Measurements from ENCODE around the gene FRMD4A. TPM values are rescaled to one million over a fixed set of nuclear protein-coding genes. Genes with fewer than 3 reads are reported as not detected.

Gene FRMD4A
- total and polyA plus RNA-seq, 2 of the 4 experiments (the other 2 are of a cell fraction) = 30.3 to 68.8 TPM

GRCh38 chr10:13660551-13660920 lies 670.2 kb downstream of the FRMD4A start:
- Histone ChIP-seq H3K4ac (ENCODE audit: low read depth, low read length) (peak overlapping the region; percentile 18), H4K20me1 (ENCODE audit: insufficient read depth, low read length) (peaks cover 3% of the 10 kb centered on the region; the same call in 1 of the 2 replicates), H3K4me2 (ENCODE audit: low read depth, low read length) (no peak overlapping the region), H2BK5ac (ENCODE audit: low read depth, low read length, poor library complexity, severe bottlenecking) (peak overlapping the region; percentile 23), H3K56ac (ENCODE audit: extremely low read depth, insufficient read depth, low read length) (no peak overlapping the region), H2BK15ac (ENCODE audit: low read depth, low read length) (0 out of 3 replicates have a peak overlapping the region, but pooled peaks have one; percentile 15), H2BK20ac (ENCODE audit: low read depth, low read length) (peak overlapping the region; percentile 41; the same call in 1 of the 2 replicates), H3K9ac (ENCODE audit: low read depth, low read length) (no peak overlapping the region), H2AK9ac (replicated peaks; ENCODE audit: low read depth, low read length, poor library complexity) (peak overlapping the region; percentile 70), H3K14ac (replicated peaks; ENCODE audit: low read depth, low read length) (peak overlapping the region; percentile 25; the same call in 1 of the 2 replicates), H3K9me1 (ENCODE audit: insufficient read depth, low read length) (no peaks in the 10 kb centered on the region), H3K9me3 (ENCODE audit: control insufficient read depth, insufficient read depth, low read length) (no peaks in the 10 kb centered on the region), H2BK120ac (ENCODE audit: low read depth, low read length) (no peak overlapping the region), H3K79me1 (ENCODE audit: low read depth in 1 of 2, low read length in 2 of 2) (peaks cover 2 to 38% of the 10 kb centered on the region in 2 experiments; a peak in 3 of 4 replicates), H3K23ac (ENCODE audit: low read depth, low read length) (peak overlapping the region; percentile 54; the same call in 1 of the 2 replicates), H2AK5ac (ENCODE audit: low read depth, low read length) (peak overlapping the region; percentile 56; the same call in 1 of the 2 replicates), H2AFZ (replicated peaks; ENCODE audit: low read length, poor library complexity) (peak overlapping the region; percentile 72), H3K4me1 (ENCODE audit: control insufficient read depth, insufficient read depth, low read length) (peaks cover 15% of the 10 kb centered on the region), H3K27ac (ENCODE audit: insufficient read depth, low read length) (peak overlapping the region; percentile 18; the same call in 1 of the 2 replicates), H3K36me3 (ENCODE audit: control insufficient read depth, insufficient read depth, low read length) (peaks cover 37% of the 10 kb centered on the region), H4K91ac (ENCODE audit: insufficient read depth, low read depth, low read length) (peak overlapping the region; percentile 65), H3K18ac (ENCODE audit: low read depth, low read length) (no peak overlapping the region), H4K8ac (ENCODE audit: low read depth in 2 of 2, low read length in 2 of 2) (peak overlapping the region in 1 of 2 experiments; percentile 47; a peak in 1 of 4 replicates), H3K4me3 (ENCODE audit: insufficient read depth, low read depth, low read length) (no peak overlapping the region), H4K5ac (ENCODE audit: low read depth, low read length) (no peak overlapping the region), H3K27me3 (ENCODE audit: control insufficient read depth, insufficient read depth, low read length) (no peaks in the 10 kb centered on the region)
- in situ Hi-C loops (cut with MboI; ENCODE audit: low sequenced_read_pairs) (loop anchor here (25.0 kb wide), 1 partner anchor 427 kb away; no protein-coding TSS in a partner anchor), dilution Hi-C loops (cut with HindIII; ENCODE audit: low sequenced_read_pairs, unreplicated experiment) (no loop called here), intact Hi-C loops (cut with micrococcal nuclease) (loop anchor here (1.0 to 10.0 kb wide), 5 partner anchors 47 to 434 kb away; no protein-coding TSS in a partner anchor)
- ChIA-PET CTCF (interaction anchor here (1.4 kb wide), 1 partner anchor 45 kb away, joined by 3 read pairs; no protein-coding TSS in a partner anchor), POLR2A (ENCODE audit: unreplicated experiment) (no interaction called here)
- no TSS peak for BruUV-seq (replicated peaks)
- no CpG with 5 or more reads among the region's 7 CpGs for WGBS, 2 experiments (ENCODE audit: extremely low coverage in 2 of 2, insufficient read length in 1 of 2)
- ATAC-seq (ENCODE audit: low read depth) (peak; percentile 33; the same call in 1 of the 2 replicates), DNase-seq (peak; percentile 41)
- no peak for TF ChIP-seq MXI1 (IDR thresholded peaks at IDR 0.05; ENCODE audit: borderline replicate concordance, low read depth, low read length)
- no peak for TF ChIP-seq NFE2L2 (IDR thresholded peaks at IDR 0.05; ENCODE audit: low read depth, low read length)
- TF ChIP-seq ELK1 (IDR thresholded peaks at IDR 0.05; ENCODE audit: borderline replicate concordance, low read depth, low read length) = no peak
- TF ChIP-seq SMC3 (IDR thresholded peaks at IDR 0.05; ENCODE audit: low read depth, low read length) = no peak
- TF ChIP-seq POLR2A (IDR thresholded peaks at IDR 0.05; ENCODE audit: low read depth, low read length) = no peak
- TF ChIP-seq CEBPB (IDR thresholded peaks at IDR 0.05; ENCODE audit: low read depth, low read length) = no peak
- TF ChIP-seq RAD21 (IDR thresholded peaks at IDR 0.05; ENCODE audit: low read length) = no peak
- no peak for TF ChIP-seq FOS (IDR thresholded peaks at IDR 0.05; ENCODE audit: low read depth, low read length)
- TF ChIP-seq USF2 (IDR thresholded peaks at IDR 0.05; ENCODE audit: low read depth, low read length) = no peak

Data from IMR-90 (cell line).